Ovary (tissue), 9 donors: ENCODE measurements around the gene ELFN1. TPM values are rescaled to one million over a fixed set of nuclear protein-coding genes. Genes with fewer than 3 reads are reported as not detected.
A peak's percentile ranks its signal among the peaks of the same experiment; 100 is the strongest.

Source experiments
- DNase-seq, 5 donors: peaks; one replicate each; pipeline ENCODE4 v3.0.0-alpha.2; 2019 to 2020
- H3K27ac ChIP-seq, 2 donors: fragments of 200-600 bp; one replicate each; pipeline versions ENCODE4 v1.5.1 to v1.8.0; 2019 to 2022
- H3K27me3 ChIP-seq: fragments of 200-600 bp; one replicate; pipeline ENCODE4 v1.8.0; 2022
- H3K36me3 ChIP-seq: fragments of 200-600 bp; sonication (generic); one replicate; pipeline ENCODE4 v1.5.1; 2019
- H3K4me1 ChIP-seq: one replicate; pipeline ENCODE4 v1.8.1; 2013; ENCODE audit warnings: mild to moderate bottlenecking, moderate library complexity; ENCODE audit not compliant: insufficient read depth
- H3K4me3 ChIP-seq: fragments of 200-600 bp; sonication (generic); one replicate; pipeline ENCODE4 v1.5.1; 2017
- H3K9me3 ChIP-seq, 2 donors: fragments of 200-600 bp in 1 of 2; sonication (generic) in 1 of 2; one replicate each; pipeline versions ENCODE4 v1.5.1 to v1.8.1; 2013 to 2019; ENCODE audit warnings: mild to moderate bottlenecking in 1 of 2, moderate library complexity in 1 of 2
- EP300 ChIP-seq: sonication (generic); formaldehyde crosslinking; IDR thresholded peaks from one replicate; pipeline ENCODE4 v1.6.1; 2017; ENCODE audit warnings: antibody characterized with exemption
- POLR2A ChIP-seq: fragments of 450-650 bp; IDR thresholded peaks from one replicate; pipeline ENCODE4 v1.6.1; 2017; ENCODE audit warnings: antibody characterized with exemption, mild to moderate bottlenecking, moderate library complexity
- WGBS, 3 donors: extraction: QIAGEN DNeasy Blood & Tissue Kit in 1 of 3; methylation state at CpG; one replicate each; pipeline versions ENCODE4 v1.1.5 to v1.1.7; 2013 to 2017; 5-methylcytosine and 5-hydroxymethylcytosine counted together
- intact Hi-C, 4 donors: fragments of 100-400 bp; cut with DNase I; formaldehyde crosslinking; loops; one replicate each; pipeline versions ENCODE4 v1.11.0 to v1.15.1; 2022 to 2023
- polyA plus RNA-seq, 2 donors: library from polyadenylated mRNA; stranded (reverse); fragments of 200-250 nt in 1 of 2; fragments of 350-450 nt in 1 of 2; fragmentation: Illumina TruSeq in 1 of 2; extraction: RNeasy Lipid Tissue Mini Kit (QIAGEN cat#74804) in 1 of 2; gene quantifications; one replicate each; pipeline ENCODE4 v1.2.3, GENCODE V29; 2013 to 2014
- total RNA-seq, 7 donors: library from RNA; depleted of rRNA in 2 of 7; stranded (reverse); fragments of >200 nt in 2 of 7; fragmentation: NEBNext Ultra II Directional in 3 of 7; extraction: Animal tissue kit (Norgen Biotek cat#: 25700) in 3 of 7; gene quantifications; one replicate each; pipeline versions ENCODE4 v1.1.0 to v1.2.4, GENCODE V29; 2016 to 2023
- TF ChIP-seq, protein P1 (sequence below), 3 donors: fragments of 450-650 bp in 2 of 3; fragments of 200-600 bp in 1 of 3; IDR thresholded peaks; one replicate each; pipeline versions ENCODE4 v1.5.1 to v1.8.0; 2016 to 2022; ENCODE audit warnings: antibody characterized with exemption in 3 of 3, mild to moderate bottlenecking in 1 of 3
- donor health status: DM: no; HTN: no; CAD: no; lungs with moderate emphysema.
- donor health status: DM: no; HTN: no; CAD: no.
- donor health status: Bipolar disorder and iron deficiency.
- donor health status: DM: yes; HTN: yes; CAD: no.
- donor health status: DM: no; HTN: no; CAD: no.
- donor health status: DM: yes; HTN: yes; CAD: no.

ELFN1 gene
- total and polyA plus RNA-seq, 9 donors: 0.05 to 1.5 (median 0.60) TPM

DNA sequence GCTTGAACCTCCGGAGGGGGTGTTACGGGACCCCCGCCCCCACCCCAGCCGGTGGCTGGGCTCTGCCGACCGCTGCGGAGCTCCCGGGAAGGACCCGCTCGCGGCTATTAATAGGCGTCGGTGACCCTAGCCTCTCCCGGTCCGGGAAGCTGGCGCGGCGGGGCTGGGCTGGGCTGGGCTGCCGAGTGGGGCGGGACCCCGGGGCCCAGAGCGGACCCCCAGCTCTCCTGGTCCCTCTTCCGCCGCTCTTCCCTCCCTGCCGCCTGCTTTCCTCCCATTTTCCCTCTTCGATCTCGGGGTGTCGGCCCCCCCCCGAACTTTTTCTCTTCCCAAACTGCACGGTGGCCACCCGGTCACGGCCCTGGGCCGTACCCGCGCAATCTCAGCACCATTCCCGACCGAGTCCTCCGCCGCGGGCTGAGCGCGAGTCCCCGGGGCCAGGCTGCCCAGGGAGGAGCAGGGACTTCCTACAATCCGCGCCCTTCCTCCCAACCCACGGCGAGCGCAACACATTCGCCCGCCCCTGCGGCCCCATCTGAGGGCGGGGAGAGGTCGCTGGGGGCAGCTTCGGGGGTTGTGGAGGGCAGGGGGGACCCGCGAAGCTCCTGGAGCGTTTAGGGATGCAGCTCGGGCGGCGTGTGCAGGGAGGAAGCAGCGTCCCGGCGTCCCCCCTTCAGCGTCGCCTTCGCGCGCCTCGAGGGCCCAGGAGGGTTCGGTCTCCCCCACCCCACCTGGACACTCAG is 3.1 kb upstream of the ELFN1 start:
- intact Hi-C loops: loop anchor here (5.0 to 10.0 kb wide), 2 partner anchors 545 to 678 kb away; no protein-coding TSS in a partner anchor
- no peaks in the 10 kb centered on the region for H3K36me3 ChIP-seq
- peak overlapping the region; percentile 24 for H3K4me3 ChIP-seq
- no peaks in the 10 kb centered on the region for H3K9me3 ChIP-seq
- TF ChIP-seq EP300 (no peak), POLR2A (no peak)
- TF ChIP-seq, protein P1, sequence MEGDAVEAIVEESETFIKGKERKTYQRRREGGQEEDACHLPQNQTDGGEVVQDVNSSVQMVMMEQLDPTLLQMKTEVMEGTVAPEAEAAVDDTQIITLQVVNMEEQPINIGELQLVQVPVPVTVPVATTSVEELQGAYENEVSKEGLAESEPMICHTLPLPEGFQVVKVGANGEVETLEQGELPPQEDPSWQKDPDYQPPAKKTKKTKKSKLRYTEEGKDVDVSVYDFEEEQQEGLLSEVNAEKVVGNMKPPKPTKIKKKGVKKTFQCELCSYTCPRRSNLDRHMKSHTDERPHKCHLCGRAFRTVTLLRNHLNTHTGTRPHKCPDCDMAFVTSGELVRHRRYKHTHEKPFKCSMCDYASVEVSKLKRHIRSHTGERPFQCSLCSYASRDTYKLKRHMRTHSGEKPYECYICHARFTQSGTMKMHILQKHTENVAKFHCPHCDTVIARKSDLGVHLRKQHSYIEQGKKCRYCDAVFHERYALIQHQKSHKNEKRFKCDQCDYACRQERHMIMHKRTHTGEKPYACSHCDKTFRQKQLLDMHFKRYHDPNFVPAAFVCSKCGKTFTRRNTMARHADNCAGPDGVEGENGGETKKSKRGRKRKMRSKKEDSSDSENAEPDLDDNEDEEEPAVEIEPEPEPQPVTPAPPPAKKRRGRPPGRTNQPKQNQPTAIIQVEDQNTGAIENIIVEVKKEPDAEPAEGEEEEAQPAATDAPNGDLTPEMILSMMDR (IDR thresholded peaks at IDR 0.05): no peak
- WGBS, 3 donors: 0 to 1% (median 1%) methylated on average over 46 to 70 of the region's 70 CpGs
- H3K27me3 ChIP-seq: peaks cover 17% of the 10 kb centered on the region
- H3K4me1 ChIP-seq: peaks cover 8% of the 10 kb centered on the region
- peak in 2 of 5 donors; percentile 11 to 15 for DNase-seq
- no peak overlapping the region for H3K27ac ChIP-seq

DNA sequence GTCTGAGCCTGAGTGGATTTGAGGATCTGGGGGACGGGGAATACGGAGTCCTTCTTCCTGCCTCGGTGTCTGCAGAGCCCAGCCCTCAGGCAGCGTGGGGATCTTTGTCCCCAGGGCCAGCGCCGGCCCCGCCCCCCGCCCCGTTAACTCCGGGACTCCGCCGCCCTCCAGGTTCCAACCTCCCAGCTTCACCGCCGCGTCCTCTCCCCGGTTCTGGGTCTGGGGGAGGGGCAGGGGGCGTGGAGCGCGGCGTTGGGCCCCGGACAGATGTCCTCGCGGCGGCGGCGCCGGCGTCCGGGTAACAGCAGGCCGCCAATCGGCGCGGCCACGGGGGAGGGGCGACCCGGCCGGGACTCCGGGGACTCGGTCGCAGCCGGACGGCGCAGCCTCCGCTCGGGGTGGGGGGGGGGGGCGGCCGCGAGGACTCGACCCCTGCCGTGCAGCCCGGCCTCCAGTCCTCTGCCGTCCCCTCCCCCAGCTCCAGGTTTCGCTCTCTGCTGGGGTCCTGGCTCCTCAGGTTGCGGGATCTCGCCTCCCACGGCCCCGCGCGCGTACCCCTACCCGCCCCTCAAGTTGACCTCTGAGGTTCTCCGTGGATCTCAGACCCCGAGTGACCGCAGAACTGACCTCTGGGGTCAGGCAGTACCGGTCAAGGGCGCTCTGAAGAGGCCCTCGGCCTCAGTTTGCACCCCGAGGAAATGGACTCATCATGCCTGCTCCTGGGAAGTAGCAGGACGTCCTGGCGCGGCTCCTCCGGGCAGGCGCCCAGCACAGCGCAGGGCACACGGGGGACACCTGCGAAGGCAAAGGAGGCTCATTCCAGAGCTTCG is 2.3 kb upstream of the ELFN1 start:
- peak in 2 of 5 donors; percentile 6 to 17 for DNase-seq
- H3K4me3 ChIP-seq: peak overlapping the region; percentile 24
- H3K36me3 ChIP-seq: no peaks in the 10 kb centered on the region
- H3K9me3 ChIP-seq: no peaks in the 10 kb centered on the region
- peaks cover 8% of the 10 kb centered on the region for H3K4me1 ChIP-seq
- WGBS, 3 donors: 19 to 27% (median 26%) methylated on average over 56 to 77 of the region's 77 CpGs
- TF ChIP-seq POLR2A: no peak
- TF ChIP-seq, protein P1 (IDR thresholded peaks at IDR 0.05): no peak
- TF ChIP-seq EP300: no peak
- H3K27ac ChIP-seq: no peak overlapping the region
- intact Hi-C loops: loop anchor here (5.0 to 10.0 kb wide), 2 partner anchors 545 to 677 kb away; no protein-coding TSS in a partner anchor
- peaks cover 17% of the 10 kb centered on the region for H3K27me3 ChIP-seq

DNA sequence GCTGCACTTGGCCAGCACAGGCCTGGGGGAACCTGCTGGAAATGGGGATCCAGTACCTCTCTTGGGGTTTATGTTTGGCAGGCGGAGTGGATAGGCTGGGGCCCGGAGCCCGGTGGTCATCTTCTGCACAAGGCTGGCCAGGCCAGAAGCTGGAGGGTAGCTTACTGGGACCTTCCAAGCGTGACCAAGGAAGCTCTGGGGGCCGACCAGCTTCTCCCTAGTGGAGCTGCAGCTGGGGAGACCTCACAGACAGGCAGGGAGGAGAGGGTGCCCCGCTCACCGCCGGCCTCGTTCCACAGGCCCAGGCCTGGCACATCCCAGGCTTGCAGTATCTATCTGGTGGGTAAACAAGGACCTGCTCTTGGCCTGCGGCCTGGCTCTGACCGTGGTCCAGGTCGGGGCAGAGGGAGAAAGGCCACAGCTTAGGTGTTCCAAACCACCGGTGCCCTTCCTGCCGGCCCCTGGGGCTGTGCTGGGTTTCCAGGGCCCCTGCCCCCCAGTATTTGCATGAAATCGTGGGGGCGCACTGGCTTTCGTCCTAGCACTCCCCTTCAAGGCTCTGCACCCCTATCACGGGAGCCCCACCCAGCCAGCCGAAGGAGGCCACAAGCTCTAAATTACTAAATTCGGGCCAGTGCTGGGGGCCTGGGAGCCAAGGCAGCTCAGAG is 1.5 kb upstream of the ELFN1 start:
- no peaks in the 10 kb centered on the region for H3K9me3 ChIP-seq
- TF ChIP-seq POLR2A (no peak), EP300 (no peak)
- TF ChIP-seq, protein P1 (IDR thresholded peaks at IDR 0.05): no peak
- H3K4me1 ChIP-seq: peaks cover 8% of the 10 kb centered on the region
- 72 to 82% (median 74%) methylated on average over 19 to 20 of the region's 20 CpGs for WGBS, 3 donors
- H3K27ac ChIP-seq: no peak overlapping the region
- peaks cover 17% of the 10 kb centered on the region for H3K27me3 ChIP-seq
- DNase-seq: peak in 3 of 5 donors; percentile 8 to 30 (median 14)
- no peak overlapping the region for H3K4me3 ChIP-seq
- H3K36me3 ChIP-seq: no peaks in the 10 kb centered on the region
- intact Hi-C loops: loop anchor here (5.0 to 10.0 kb wide), 2 partner anchors 544 to 676 kb away; no protein-coding TSS in a partner anchor
